Liver (tissue), 9 donors: ENCODE data around the gene LUC7L3. TPM values are rescaled to one million over a fixed set of nuclear protein-coding genes. Genes with fewer than 3 reads are reported as not detected.

Source experiments
- DNase-seq: peaks from one replicate; pipeline ENCODE4 v3.0.0-alpha.2; 2017; ENCODE audit warnings: low spot score
- H3K27ac ChIP-seq, 2 donors: one replicate each; pipeline ENCODE4 v1.7.0; 2013; ENCODE audit warnings: inconsistent platforms in 2 of 2, low read length in 2 of 2, control low read depth in 1 of 2, low read depth in 1 of 2, mild to moderate bottlenecking in 1 of 2
- H3K27me3 ChIP-seq, 4 donors: one replicate each; pipeline versions ENCODE4 v1.6.1 to v1.7.0; 2013; ENCODE audit warnings: low read length in 3 of 4, inconsistent platforms in 1 of 4, mild to moderate bottlenecking in 1 of 4, moderate library complexity in 1 of 4; ENCODE audit not compliant: control insufficient read depth in 4 of 4, insufficient read depth in 4 of 4
- H3K36me3 ChIP-seq, 4 donors: one replicate each; pipeline versions ENCODE4 v1.6.1 to v1.7.0; 2013; ENCODE audit warnings: low read length in 3 of 4, mild to moderate bottlenecking in 3 of 4, low read depth in 1 of 4, moderate library complexity in 1 of 4; ENCODE audit not compliant: control insufficient read depth in 4 of 4, insufficient read depth in 3 of 4
- H3K4me1 ChIP-seq, 4 donors: one replicate each; pipeline versions ENCODE4 v1.6.1 to v1.7.0; 2013; ENCODE audit warnings: low read length in 3 of 4, mild to moderate bottlenecking in 3 of 4, moderate library complexity in 1 of 4; ENCODE audit not compliant: control insufficient read depth in 4 of 4, insufficient read depth in 4 of 4
- H3K4me3 ChIP-seq, 3 donors: one replicate each; pipeline versions ENCODE4 v1.6.1 to v1.7.0; 2013; ENCODE audit warnings: low read length in 3 of 3, control low read depth in 1 of 3, low read depth in 1 of 3, mild to moderate bottlenecking in 1 of 3
- H3K9ac ChIP-seq, 2 donors: one replicate each; pipeline ENCODE4 v1.7.0; 2013; ENCODE audit warnings: low read length in 2 of 2, mild to moderate bottlenecking in 2 of 2, moderate library complexity in 2 of 2, control low read depth in 1 of 2, low read depth in 1 of 2
- H3K9me3 ChIP-seq, 4 donors: one replicate each; pipeline versions ENCODE4 v1.6.1 to v1.7.0; 2013; ENCODE audit warnings: low read length in 3 of 4; ENCODE audit not compliant: control insufficient read depth in 4 of 4
- ATF3 ChIP-seq: IDR thresholded peaks from 2 replicates; pipeline ENCODE4 v1.6.1; 2016; ENCODE audit warnings: antibody characterized with exemption
- EGR1 ChIP-seq, 2 donors: IDR thresholded peaks; 2 replicates each; pipeline ENCODE4 v1.6.1; 2016 to 2018; ENCODE audit warnings: antibody characterized with exemption in 2 of 2, low read depth in 2 of 2
- FOXA1 ChIP-seq: IDR thresholded peaks from 2 replicates; pipeline ENCODE4 v1.6.1; 2016; ENCODE audit warnings: antibody characterized with exemption
- FOXA2 ChIP-seq: IDR thresholded peaks from 2 replicates; pipeline ENCODE4 v1.6.1; 2016; ENCODE audit warnings: antibody characterized with exemption
- HNF4A ChIP-seq, 2 donors: conservative IDR thresholded peaks; 2 replicates each; pipeline ENCODE4 v1.6.1; 2016; ENCODE audit warnings: antibody characterized with exemption in 2 of 2, mild to moderate bottlenecking in 2 of 2
- HNF4G ChIP-seq: IDR thresholded peaks from 2 replicates; pipeline ENCODE4 v1.6.1; 2016; ENCODE audit warnings: antibody characterized with exemption
- JUND ChIP-seq, 2 donors: IDR thresholded peaks; 2 replicates each; pipeline ENCODE4 v1.6.1; 2016; ENCODE audit warnings: antibody characterized with exemption in 2 of 2
- MAX ChIP-seq: IDR thresholded peaks from 2 replicates; pipeline ENCODE4 v1.6.1; 2016; ENCODE audit warnings: antibody characterized with exemption
- RAD21 ChIP-seq, 2 donors: IDR thresholded peaks; 2 replicates each; pipeline ENCODE4 v1.6.1; 2016; ENCODE audit warnings: antibody characterized with exemption in 2 of 2, mild to moderate bottlenecking in 2 of 2
- RXRA ChIP-seq, 2 donors: IDR thresholded peaks; 2 replicates each; pipeline ENCODE4 v1.6.1; 2017 to 2018; ENCODE audit warnings: antibody characterized with exemption in 2 of 2, mild to moderate bottlenecking in 1 of 2
- TAF1 ChIP-seq: conservative IDR thresholded peaks from 2 replicates; pipeline ENCODE4 v1.6.1; 2016; ENCODE audit warnings: antibody characterized with exemption, mild to moderate bottlenecking
- WGBS: extraction: QIAGEN DNeasy Blood & Tissue Kit; methylation state at CpG from one replicate; pipeline ENCODE4 v1.1.7; 2013; 5-methylcytosine and 5-hydroxymethylcytosine counted together
- polyA plus RNA-seq, 2 donors: library from polyadenylated mRNA; stranded (reverse) in 1 of 2; unstranded in 1 of 2; fragments of 200-250 nt in 1 of 2; fragments of >200 nt in 1 of 2; fragmentation: Nextera tagmentation in 1 of 2; extraction: Ambion mirVana in 1 of 2; gene quantifications; one replicate each; pipeline versions ENCODE4 v1.2.1 to v1.2.3, GENCODE V29; 2013 to 2015
- total RNA-seq, 2 donors: library from RNA; depleted of rRNA; stranded (reverse); fragments of >200 nt; gene quantifications; one replicate each; pipeline ENCODE4 v1.2.3, GENCODE V29; 2014
- TF ChIP-seq, protein P1 (sequence below): IDR thresholded peaks from 2 replicates; pipeline ENCODE4 v1.6.1; 2016; ENCODE audit warnings: antibody characterized with exemption
- TF ChIP-seq, protein P2 (sequence below): fragments of 150-350 bp; IDR thresholded peaks from 2 replicates; pipeline ENCODE4 v1.5.1; 2017; ENCODE audit warnings: improper control_type of control experiment, low read depth, low read length; ENCODE audit not compliant: missing input control
- TF ChIP-seq, protein P3 (sequence below): IDR thresholded peaks from 2 replicates; pipeline ENCODE4 v1.6.1; 2016; ENCODE audit warnings: antibody characterized with exemption, mild to moderate bottlenecking
- donor health status: healthy.
- donor health status: healthy.
- donor health status: healthy.
- donor health status: healthy.
- donor health status: healthy.

Gene LUC7L3
- total and polyA plus RNA-seq, 4 donors, result 15.5 to 126 (median 26.2) TPM

- H3K9me3 ChIP-seq, result no peaks in the 10 kb centered on the region
- peaks cover 0 to 8% (median 5%) of the 10 kb centered on the region in 4 donors for H3K4me1 ChIP-seq
- no peaks in the 10 kb centered on the region for H3K36me3 ChIP-seq
- no peak overlapping the region for H3K9ac ChIP-seq
- no peak for DNase-seq
- no peak for TF ChIP-seq JUND (IDR thresholded peaks at IDR 0.05)
- TF ChIP-seq HNF4A (conservative IDR thresholded peaks at IDR 0.05), result no peak
- TF ChIP-seq ATF3, result no peak
- TF ChIP-seq TAF1, result no peak
- no peak for TF ChIP-seq HNF4G
- TF ChIP-seq, protein P1, sequence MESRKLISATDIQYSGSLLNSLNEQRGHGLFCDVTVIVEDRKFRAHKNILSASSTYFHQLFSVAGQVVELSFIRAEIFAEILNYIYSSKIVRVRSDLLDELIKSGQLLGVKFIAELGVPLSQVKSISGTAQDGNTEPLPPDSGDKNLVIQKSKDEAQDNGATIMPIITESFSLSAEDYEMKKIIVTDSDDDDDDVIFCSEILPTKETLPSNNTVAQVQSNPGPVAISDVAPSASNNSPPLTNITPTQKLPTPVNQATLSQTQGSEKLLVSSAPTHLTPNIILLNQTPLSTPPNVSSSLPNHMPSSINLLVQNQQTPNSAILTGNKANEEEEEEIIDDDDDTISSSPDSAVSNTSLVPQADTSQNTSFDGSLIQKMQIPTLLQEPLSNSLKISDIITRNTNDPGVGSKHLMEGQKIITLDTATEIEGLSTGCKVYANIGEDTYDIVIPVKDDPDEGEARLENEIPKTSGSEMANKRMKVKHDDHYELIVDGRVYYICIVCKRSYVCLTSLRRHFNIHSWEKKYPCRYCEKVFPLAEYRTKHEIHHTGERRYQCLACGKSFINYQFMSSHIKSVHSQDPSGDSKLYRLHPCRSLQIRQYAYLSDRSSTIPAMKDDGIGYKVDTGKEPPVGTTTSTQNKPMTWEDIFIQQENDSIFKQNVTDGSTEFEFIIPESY, result no peak
- TF ChIP-seq FOXA1, result no peak
- TF ChIP-seq, protein P2, sequence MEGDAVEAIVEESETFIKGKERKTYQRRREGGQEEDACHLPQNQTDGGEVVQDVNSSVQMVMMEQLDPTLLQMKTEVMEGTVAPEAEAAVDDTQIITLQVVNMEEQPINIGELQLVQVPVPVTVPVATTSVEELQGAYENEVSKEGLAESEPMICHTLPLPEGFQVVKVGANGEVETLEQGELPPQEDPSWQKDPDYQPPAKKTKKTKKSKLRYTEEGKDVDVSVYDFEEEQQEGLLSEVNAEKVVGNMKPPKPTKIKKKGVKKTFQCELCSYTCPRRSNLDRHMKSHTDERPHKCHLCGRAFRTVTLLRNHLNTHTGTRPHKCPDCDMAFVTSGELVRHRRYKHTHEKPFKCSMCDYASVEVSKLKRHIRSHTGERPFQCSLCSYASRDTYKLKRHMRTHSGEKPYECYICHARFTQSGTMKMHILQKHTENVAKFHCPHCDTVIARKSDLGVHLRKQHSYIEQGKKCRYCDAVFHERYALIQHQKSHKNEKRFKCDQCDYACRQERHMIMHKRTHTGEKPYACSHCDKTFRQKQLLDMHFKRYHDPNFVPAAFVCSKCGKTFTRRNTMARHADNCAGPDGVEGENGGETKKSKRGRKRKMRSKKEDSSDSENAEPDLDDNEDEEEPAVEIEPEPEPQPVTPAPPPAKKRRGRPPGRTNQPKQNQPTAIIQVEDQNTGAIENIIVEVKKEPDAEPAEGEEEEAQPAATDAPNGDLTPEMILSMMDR, result no peak
- TF ChIP-seq FOXA2, result no peak
- TF ChIP-seq MAX, result no peak
- no peak for TF ChIP-seq RXRA (IDR thresholded peaks at IDR 0.05)
- peak overlapping the region; percentile 91 to 92 for H3K27ac ChIP-seq
- no peaks in the 10 kb centered on the region for H3K27me3 ChIP-seq
- H3K4me3 ChIP-seq, result no peak overlapping the region
- WGBS, result 99% methylated on average over 3 of the region's 3 CpGs
Observed at GRCh38 chr17:50715471-50715870, 3.9 kb upstream of the LUC7L3 start.

DNA sequence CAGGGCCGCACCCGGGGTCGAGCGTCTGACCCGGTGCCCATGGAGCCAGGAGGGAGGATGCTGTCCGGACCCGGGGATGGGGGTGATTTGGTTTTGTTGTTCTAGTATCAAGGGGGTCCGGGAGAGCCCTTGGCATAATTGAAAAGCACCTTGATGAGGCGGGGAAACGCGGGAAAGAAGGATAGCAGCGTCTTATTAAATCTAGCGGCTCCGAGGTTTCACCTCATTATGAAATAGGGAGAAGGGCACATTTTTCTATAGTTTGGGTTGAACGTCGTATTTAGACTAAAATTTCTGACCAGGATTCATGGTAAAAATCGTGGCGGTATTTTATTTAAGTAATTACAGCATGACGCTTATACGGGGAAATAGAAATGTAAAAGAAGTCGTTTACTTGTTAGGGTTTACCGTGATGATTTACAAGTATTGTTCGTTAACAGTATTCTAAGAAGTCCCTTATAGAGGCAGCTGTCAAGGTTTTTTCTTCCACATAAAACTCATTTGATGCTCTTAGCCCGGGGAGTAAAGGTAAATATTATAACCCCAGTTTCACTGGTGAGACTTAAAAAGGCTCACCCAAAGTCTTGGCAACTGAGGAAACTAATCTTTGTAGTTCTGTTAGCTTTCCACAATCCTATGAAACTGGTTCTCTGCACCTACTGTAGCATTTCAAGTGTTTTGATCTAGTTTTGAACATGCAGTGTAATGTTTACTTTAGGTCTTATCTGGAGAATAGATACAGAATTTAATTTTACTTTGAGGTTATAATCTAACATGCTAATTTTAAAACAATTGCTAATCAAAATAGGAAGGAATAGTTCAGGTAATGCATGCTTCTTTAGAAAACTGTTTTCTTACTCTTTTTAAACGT, 756 bp downstream of the LUC7L3 start:
- H3K9ac ChIP-seq, result peak overlapping the region; percentile 97 to 99
- no peaks in the 10 kb centered on the region for H3K9me3 ChIP-seq
- no peaks in the 10 kb centered on the region for H3K36me3 ChIP-seq
- no peak for DNase-seq
- H3K4me3 ChIP-seq, result peak overlapping the region; percentile 82 to 95 (median 92)
- no peak for TF ChIP-seq RAD21 (IDR thresholded peaks at IDR 0.05)
- TF ChIP-seq, protein P3, sequence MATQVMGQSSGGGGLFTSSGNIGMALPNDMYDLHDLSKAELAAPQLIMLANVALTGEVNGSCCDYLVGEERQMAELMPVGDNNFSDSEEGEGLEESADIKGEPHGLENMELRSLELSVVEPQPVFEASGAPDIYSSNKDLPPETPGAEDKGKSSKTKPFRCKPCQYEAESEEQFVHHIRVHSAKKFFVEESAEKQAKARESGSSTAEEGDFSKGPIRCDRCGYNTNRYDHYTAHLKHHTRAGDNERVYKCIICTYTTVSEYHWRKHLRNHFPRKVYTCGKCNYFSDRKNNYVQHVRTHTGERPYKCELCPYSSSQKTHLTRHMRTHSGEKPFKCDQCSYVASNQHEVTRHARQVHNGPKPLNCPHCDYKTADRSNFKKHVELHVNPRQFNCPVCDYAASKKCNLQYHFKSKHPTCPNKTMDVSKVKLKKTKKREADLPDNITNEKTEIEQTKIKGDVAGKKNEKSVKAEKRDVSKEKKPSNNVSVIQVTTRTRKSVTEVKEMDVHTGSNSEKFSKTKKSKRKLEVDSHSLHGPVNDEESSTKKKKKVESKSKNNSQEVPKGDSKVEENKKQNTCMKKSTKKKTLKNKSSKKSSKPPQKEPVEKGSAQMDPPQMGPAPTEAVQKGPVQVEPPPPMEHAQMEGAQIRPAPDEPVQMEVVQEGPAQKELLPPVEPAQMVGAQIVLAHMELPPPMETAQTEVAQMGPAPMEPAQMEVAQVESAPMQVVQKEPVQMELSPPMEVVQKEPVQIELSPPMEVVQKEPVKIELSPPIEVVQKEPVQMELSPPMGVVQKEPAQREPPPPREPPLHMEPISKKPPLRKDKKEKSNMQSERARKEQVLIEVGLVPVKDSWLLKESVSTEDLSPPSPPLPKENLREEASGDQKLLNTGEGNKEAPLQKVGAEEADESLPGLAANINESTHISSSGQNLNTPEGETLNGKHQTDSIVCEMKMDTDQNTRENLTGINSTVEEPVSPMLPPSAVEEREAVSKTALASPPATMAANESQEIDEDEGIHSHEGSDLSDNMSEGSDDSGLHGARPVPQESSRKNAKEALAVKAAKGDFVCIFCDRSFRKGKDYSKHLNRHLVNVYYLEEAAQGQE, result no peak
- no peak for TF ChIP-seq HNF4A (conservative IDR thresholded peaks at IDR 0.05)
- no peak for TF ChIP-seq FOXA1
- no peak for TF ChIP-seq EGR1 (IDR thresholded peaks at IDR 0.05; ENCODE audit: low read depth in 2 of 2)
- no peak for TF ChIP-seq JUND (IDR thresholded peaks at IDR 0.05)
- peak overlapping the region; percentile 97 to 99 for H3K27ac ChIP-seq
- H3K4me1 ChIP-seq, result peaks cover 9 to 47% (median 38%) of the 10 kb centered on the region in 4 donors
- no peaks in the 10 kb centered on the region for H3K27me3 ChIP-seq
- WGBS, result under 1% methylated on average over 25 of the region's 25 CpGs
